ENCODE data around the gene FOXN3. TPM values are rescaled to one million over a fixed set of nuclear protein-coding genes. Genes with fewer than 3 reads are reported as not detected.

Gene FOXN3
- total RNA-seq, 2 donors from 2014 or later, result 46.8 to 72.6 TPM

DNA sequence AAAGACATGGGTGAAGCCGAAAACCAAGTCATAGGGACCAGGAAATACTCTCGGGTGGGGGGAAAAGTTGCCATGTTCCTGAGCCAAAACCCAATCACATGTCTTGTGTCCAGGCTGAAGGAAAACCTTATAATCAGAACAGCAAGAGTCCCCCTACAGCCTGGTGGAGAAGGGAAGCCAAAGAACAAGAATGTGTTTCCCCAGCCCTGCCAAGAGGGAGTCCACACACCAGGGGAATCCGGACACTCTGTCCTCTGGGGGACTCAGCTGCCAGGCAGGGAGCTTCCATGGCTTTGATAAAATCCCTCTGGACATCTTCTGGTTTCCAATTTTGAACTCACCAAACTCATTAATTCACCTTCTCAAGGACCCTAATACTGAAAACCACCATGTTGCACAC lies 273.0 kb downstream of the FOXN3 start:
- Histone ChIP-seq H3K4me1 (no peaks in the 10 kb centered on the region), H3K36me3 (no peaks in the 10 kb centered on the region), H3K27me3 (no peaks in the 10 kb centered on the region), H3K9ac (ENCODE audit: low read depth in 2 of 2, low read length in 2 of 2) (peak overlapping the region in 1 of 2 donors; percentile 17), H3K27ac (no peak overlapping the region), H3K4me3 (no peak overlapping the region), H3K9me3 (no peaks in the 10 kb centered on the region)
- intact Hi-C loops (cut with DNase I), result no loop called here
- no peak for DNase-seq
- TF ChIP-seq, protein P1, sequence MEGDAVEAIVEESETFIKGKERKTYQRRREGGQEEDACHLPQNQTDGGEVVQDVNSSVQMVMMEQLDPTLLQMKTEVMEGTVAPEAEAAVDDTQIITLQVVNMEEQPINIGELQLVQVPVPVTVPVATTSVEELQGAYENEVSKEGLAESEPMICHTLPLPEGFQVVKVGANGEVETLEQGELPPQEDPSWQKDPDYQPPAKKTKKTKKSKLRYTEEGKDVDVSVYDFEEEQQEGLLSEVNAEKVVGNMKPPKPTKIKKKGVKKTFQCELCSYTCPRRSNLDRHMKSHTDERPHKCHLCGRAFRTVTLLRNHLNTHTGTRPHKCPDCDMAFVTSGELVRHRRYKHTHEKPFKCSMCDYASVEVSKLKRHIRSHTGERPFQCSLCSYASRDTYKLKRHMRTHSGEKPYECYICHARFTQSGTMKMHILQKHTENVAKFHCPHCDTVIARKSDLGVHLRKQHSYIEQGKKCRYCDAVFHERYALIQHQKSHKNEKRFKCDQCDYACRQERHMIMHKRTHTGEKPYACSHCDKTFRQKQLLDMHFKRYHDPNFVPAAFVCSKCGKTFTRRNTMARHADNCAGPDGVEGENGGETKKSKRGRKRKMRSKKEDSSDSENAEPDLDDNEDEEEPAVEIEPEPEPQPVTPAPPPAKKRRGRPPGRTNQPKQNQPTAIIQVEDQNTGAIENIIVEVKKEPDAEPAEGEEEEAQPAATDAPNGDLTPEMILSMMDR (IDR thresholded peaks at IDR 0.05), result no peak

DNA sequence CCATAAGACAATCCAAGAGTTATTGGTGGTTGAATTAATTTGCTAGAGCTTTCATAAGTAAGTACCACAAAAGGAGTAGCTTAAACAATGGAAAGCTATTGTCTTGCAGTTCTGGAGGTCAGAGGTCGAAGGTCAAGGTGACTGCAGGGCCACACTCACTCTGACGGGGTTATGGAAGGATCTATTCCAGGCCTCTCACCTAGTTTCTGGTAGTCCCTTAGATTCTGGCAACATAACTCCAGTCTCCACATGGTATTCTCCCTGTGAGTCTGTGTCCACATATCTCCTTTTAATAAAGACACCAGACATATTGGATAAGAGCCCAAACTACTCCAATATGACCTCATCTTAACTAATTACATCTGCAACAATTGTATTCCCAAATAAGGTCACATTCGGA lies 273.4 kb downstream of the FOXN3 start:
- Histone ChIP-seq H3K4me3 (no peak overlapping the region), H3K4me1 (no peaks in the 10 kb centered on the region), H3K36me3 (no peaks in the 10 kb centered on the region), H3K27me3 (no peaks in the 10 kb centered on the region), H3K9me3 (no peaks in the 10 kb centered on the region), H3K27ac (no peak overlapping the region), H3K9ac (ENCODE audit: low read depth in 2 of 2, low read length in 2 of 2) (peak overlapping the region in 1 of 2 donors; percentile 17)
- no peak for DNase-seq
- intact Hi-C loops (cut with DNase I), result no loop called here
- TF ChIP-seq, protein P1 (IDR thresholded peaks at IDR 0.05), result no peak

GRCh38 chr14:89142366-89142765 lies 274.7 kb downstream of the FOXN3 start:
- TF ChIP-seq, protein P1 (IDR thresholded peaks at IDR 0.05), result no peak
- no peak overlapping the region for H3K27ac ChIP-seq
- no peak overlapping the region for H3K4me3 ChIP-seq
- DNase-seq, result no peak
- intact Hi-C loops (cut with DNase I), result no loop called here
- H3K9ac ChIP-seq (ENCODE audit: low read depth in 2 of 2, low read length in 2 of 2), result no peak overlapping the region
- no peaks in the 10 kb centered on the region for H3K9me3 ChIP-seq
- no peaks in the 10 kb centered on the region for H3K4me1 ChIP-seq
- H3K27me3 ChIP-seq, result no peaks in the 10 kb centered on the region
- H3K36me3 ChIP-seq, result no peaks in the 10 kb centered on the region

DNA sequence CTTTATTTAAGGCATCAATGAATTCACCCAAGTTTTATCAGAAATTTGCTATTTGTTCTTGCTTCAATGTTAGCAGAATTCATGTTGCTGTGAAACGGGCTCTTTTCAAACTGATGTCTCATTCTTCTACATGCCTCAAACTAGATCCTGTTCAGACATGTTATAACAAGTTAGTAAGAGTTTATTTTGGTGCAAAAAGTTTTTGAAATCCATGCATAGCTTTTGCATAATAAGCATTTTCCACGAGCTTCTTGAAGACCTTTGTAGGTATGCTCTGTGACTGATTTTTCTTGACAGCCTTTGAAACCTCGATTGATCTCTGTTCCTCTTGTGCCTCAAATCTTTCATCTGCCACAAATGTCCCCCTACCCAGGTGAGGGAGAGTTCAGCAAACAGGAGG lies 275.2 kb downstream of the FOXN3 start:
- no peaks in the 10 kb centered on the region for H3K36me3 ChIP-seq
- no peak overlapping the region for H3K27ac ChIP-seq
- H3K4me3 ChIP-seq, result no peak overlapping the region
- H3K9me3 ChIP-seq, result no peaks in the 10 kb centered on the region
- H3K9ac ChIP-seq (ENCODE audit: low read depth in 2 of 2, low read length in 2 of 2), result no peak overlapping the region
- intact Hi-C loops (cut with DNase I), result no loop called here
- DNase-seq, result no peak
- H3K4me1 ChIP-seq, result no peaks in the 10 kb centered on the region
- TF ChIP-seq, protein P1 (IDR thresholded peaks at IDR 0.05), result no peak
- H3K27me3 ChIP-seq, result no peaks in the 10 kb centered on the region

DNA sequence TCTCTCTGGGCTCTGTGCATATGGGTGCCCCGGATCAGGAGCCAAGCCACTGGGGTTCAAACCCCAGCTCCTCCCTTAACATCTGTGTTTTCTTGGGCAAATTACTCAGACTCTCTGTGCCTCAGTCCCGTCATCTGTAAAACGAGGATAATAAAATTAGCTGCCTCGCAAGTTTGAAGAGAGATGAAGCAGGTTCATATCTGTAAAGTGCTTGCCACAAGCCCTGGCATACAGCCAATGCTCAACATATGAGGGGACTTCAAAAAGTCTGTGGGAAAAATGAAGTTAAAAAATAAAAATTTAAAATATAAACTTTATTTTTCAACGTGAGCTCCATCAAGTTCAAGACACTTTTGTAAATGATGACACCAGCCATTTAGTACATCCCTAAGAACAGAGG lies 276.7 kb downstream of the FOXN3 start:
- Histone ChIP-seq H3K9ac (ENCODE audit: low read depth in 2 of 2, low read length in 2 of 2) (no peak overlapping the region), H3K4me3 (no peak overlapping the region), H3K4me1 (no peaks in the 10 kb centered on the region), H3K9me3 (no peaks in the 10 kb centered on the region), H3K27ac (no peak overlapping the region), H3K27me3 (no peaks in the 10 kb centered on the region), H3K36me3 (no peaks in the 10 kb centered on the region)
- intact Hi-C loops (cut with DNase I), result no loop called here
- TF ChIP-seq, protein P1 (IDR thresholded peaks at IDR 0.05), result no peak
- DNase-seq, result no peak

Measured in colonic mucosa (tissue), 4 donors.